ENCODE results near the gene CARD9.
"Not testable (repeated sequence)": the region's sequence is repeated elsewhere in the genome, so short reads cannot be mapped to it uniquely, and the experiment has no call there.

CARD9 gene

DNA sequence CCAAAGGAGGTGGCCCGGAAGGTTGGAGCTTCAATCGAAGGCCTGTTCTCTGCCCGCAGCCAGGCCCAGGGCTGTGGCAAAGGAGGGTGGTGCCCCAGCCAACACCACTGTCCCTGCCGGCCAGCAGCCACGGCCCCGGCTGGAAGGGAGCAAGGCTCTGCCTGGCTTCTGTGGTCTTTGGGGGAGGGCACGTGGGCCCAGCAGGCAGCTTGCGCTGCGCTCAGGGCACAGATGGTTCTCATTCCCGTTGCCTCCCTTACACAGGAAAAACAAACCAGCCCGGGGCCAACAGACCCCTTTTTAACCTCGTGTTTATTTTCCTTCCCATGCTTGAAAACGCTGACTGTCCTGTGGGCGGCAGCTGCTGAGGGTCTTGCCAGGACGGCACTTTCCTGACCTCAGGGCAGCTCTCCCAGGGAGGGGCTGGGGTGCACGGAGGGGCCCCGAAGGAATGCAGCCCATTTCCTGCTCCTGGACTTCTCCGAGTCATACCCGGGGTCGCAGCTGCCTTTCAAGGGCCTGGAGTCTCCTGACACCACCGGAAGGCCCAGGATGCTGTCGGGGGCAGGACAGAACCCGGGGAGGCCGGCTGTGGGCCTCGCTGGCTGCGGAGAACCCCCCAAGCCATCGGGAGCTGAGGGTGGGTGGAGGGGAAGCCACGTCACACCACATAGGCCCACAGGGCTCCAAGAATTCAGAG lies 47.3 kb downstream of the CARD9 start:
- Mint-ChIP-seq H3K4me3 (no peak overlapping the region), H3K36me3 (no peaks in the 10 kb centered on the region), H3K27me3 (no peaks in the 10 kb centered on the region), H3K4me1 (ENCODE audit: low read depth) (peaks cover 3% of the 10 kb centered on the region), H3K9me3 (ENCODE audit: low read depth) (no peaks in the 10 kb centered on the region), H3K27ac (no peak overlapping the region)

DNA sequence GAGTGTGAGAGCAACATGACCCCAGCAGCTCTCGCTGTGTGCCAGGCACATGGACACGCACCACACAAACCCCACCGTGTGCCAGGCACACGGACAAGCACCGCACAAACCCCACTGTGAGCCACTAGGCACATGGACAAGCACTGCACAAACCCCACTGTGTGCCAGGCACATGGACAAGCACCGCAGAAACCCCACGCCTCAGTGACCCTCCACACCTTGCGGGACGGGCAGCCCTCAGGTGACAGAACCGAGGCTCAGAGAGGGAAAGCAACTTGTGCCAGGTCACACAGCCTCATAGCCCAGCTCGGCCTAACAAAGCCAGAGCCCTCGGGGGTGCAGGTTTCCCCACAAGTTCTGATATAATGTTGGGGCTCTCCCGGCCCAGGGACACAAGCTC lies 48.1 kb downstream of the CARD9 start:
- Mint-ChIP-seq H3K27ac (no peak overlapping the region), H3K36me3 (no peaks in the 10 kb centered on the region), H3K4me3 (no peak overlapping the region), H3K4me1 (ENCODE audit: low read depth) (peaks cover 3% of the 10 kb centered on the region), H3K9me3 (ENCODE audit: low read depth) (no peaks in the 10 kb centered on the region), H3K27me3 (no peaks in the 10 kb centered on the region)

DNA sequence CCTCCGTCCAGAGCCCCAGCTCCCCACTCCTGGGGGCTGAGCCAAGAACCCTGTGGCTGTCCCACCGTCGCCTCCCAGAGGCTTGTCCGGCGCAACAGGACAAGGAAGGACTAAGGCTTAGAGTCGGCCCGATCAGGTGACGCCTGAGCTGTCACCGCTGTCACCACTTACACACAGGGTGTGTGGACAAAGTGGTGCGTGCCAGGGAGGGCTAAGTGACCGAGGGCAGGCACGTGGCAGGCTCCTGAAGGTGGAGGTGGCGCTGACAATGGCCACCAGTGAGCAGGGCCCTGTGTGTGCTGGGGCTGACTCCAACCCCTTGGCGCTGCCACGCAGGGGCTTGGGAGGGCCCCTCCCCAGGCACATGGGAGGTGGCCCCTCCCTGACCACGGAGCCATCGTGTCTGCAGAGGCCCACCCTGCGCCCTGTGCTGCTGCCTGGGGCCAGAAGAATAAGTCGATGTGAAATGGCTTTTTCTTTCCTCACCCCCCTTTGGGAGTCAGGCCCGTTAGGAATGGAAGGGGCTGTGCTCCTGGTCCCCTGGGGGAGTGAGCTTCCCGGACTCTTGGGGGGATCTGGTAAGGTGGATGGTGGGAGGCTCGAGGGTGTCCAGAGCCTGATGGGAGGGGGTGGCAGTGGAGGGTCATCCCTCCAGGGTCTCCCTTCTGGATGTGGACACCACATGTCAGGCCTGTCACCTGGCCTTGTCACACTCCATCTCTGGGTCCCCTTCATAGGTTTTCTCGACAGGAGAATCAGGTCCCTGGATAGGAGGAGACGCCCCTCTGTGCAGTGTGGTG lies 48.8 kb downstream of the CARD9 start:
- Mint-ChIP-seq H3K9me3 (ENCODE audit: low read depth) (no peaks in the 10 kb centered on the region), H3K4me3 (no peak overlapping the region), H3K4me1 (ENCODE audit: low read depth) (peaks cover 3% of the 10 kb centered on the region), H3K36me3 (no peaks in the 10 kb centered on the region), H3K27me3 (no peaks in the 10 kb centered on the region), H3K27ac (no peak overlapping the region)

- Mint-ChIP-seq H3K4me3 (no peak overlapping the region), H3K27me3 (no peaks in the 10 kb centered on the region), H3K27ac (no peak overlapping the region), H3K9me3 (ENCODE audit: low read depth) (no peaks in the 10 kb centered on the region), H3K36me3 (no peaks in the 10 kb centered on the region), H3K4me1 (ENCODE audit: low read depth) (no peaks in the 10 kb centered on the region)
These were observed 50.1 kb downstream of the CARD9 start for GRCh38 chr9:136323371-136323789.

GRCh38 chr9:136322756-136323330 lies 50.6 kb downstream of the CARD9 start:
- no peak overlapping the region for H3K27ac Mint-ChIP-seq
- no peak overlapping the region for H3K4me3 Mint-ChIP-seq

GRCh38 chr9:136321561-136321960 lies 51.9 kb downstream of the CARD9 start:
- Mint-ChIP-seq H3K27me3 (no peaks in the 10 kb centered on the region), H3K9me3 (ENCODE audit: low read depth) (no peaks in the 10 kb centered on the region), H3K27ac (no peak overlapping the region), H3K4me3 (no peak overlapping the region), H3K4me1 (ENCODE audit: low read depth) (no peaks in the 10 kb centered on the region), H3K36me3 (no peaks in the 10 kb centered on the region)

More at GRCh38 chr9:136322756-136323330, 50.6 kb downstream of the CARD9 start:
- H3K27me3 Mint-ChIP-seq, result no peaks in the 10 kb centered on the region
- H3K9me3 Mint-ChIP-seq (ENCODE audit: low read depth), result no peaks in the 10 kb centered on the region
- no peaks in the 10 kb centered on the region for H3K4me1 Mint-ChIP-seq (ENCODE audit: low read depth)
- no peaks in the 10 kb centered on the region for H3K36me3 Mint-ChIP-seq

DNA sequence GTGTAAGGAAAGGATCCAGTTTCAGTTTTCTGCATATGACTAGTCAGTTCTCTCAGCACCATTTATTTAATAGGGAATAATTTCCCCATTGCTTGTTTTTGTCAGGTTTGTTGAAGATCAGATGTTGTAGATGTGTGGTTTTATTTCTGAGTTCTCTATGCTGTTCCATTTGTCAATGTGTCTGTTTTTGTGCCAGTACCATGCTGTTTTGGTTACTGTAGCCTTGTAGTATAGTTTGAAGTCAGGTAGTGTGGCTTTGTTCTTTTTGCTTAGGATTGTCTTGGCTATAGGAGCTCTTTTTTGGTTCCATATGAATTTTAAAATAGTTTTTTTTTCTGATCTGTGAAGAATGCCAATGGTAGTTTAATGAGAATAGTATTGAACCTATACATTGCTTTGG lies 52.5 kb downstream of the CARD9 start:
- not testable (repeated sequence) for H3K36me3 Mint-ChIP-seq; H3K27me3 Mint-ChIP-seq; H3K4me1 Mint-ChIP-seq (ENCODE audit: low read depth); H3K27ac Mint-ChIP-seq; H3K9me3 Mint-ChIP-seq (ENCODE audit: low read depth); H3K4me3 Mint-ChIP-seq

DNA sequence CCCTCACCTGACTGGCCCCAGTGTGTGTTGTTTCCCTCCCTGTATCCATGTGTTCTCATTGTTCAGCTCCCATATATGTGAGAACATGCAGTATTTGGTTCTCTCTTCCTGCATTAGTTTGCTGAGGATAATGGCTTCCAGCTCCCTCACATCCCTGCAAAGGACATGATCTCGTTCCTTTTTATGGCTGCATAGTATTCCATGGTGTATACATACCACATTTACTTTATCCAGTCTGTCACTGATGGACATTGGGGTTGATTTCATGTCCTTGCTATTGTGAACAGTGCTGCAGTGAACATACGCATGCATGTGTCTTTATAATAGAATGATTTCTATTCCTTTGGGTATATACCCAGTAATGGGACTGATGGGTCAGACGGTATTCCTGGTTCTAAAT lies 53.5 kb downstream of the CARD9 start:
- H3K27ac Mint-ChIP-seq; H3K27me3 Mint-ChIP-seq; H3K4me1 Mint-ChIP-seq (ENCODE audit: low read depth); H3K9me3 Mint-ChIP-seq (ENCODE audit: low read depth); H3K36me3 Mint-ChIP-seq; H3K4me3 Mint-ChIP-seq: not testable (repeated sequence)

- not testable (repeated sequence) for H3K4me3 Mint-ChIP-seq; H3K27ac Mint-ChIP-seq; H3K9me3 Mint-ChIP-seq (ENCODE audit: low read depth); H3K36me3 Mint-ChIP-seq; H3K4me1 Mint-ChIP-seq (ENCODE audit: low read depth); H3K27me3 Mint-ChIP-seq
These were observed 54.2 kb downstream of the CARD9 start for GRCh38 chr9:136319244-136319643.

DNA sequence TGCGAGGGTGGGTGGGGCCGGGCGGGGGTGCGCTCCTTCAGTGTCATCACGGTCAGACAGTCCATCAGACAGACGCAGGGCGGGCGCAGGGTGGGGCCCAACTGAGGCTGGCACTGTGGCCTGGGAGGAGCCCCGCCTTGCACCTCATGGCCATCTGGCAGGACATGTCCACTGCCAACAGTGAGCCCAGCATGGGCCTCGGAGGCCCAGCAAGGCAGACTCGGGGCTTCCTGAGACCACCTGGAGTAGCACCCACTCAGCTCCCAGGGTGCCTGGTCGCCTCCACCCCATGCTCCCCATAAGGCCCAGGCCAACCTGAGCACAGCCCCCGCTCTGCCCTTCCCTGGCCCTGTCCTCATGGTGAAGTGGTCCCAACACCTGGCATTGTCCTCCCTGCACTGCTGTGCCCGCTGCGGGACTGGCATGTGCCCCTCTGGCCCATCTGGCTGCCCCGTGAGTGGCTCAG lies 54.7 kb downstream of the CARD9 start:
- no peaks in the 10 kb centered on the region for H3K9me3 Mint-ChIP-seq (ENCODE audit: low read depth)
- H3K4me3 Mint-ChIP-seq, result no peak overlapping the region
- no peaks in the 10 kb centered on the region for H3K4me1 Mint-ChIP-seq (ENCODE audit: low read depth)
- H3K36me3 Mint-ChIP-seq, result no peaks in the 10 kb centered on the region
- no peaks in the 10 kb centered on the region for H3K27me3 Mint-ChIP-seq
- H3K27ac Mint-ChIP-seq, result no peak overlapping the region

GRCh38 chr9:136318111-136318775 lies 55.2 kb downstream of the CARD9 start:
- H3K4me3 Mint-ChIP-seq, result no peak overlapping the region
- no peaks in the 10 kb centered on the region for H3K36me3 Mint-ChIP-seq
- no peaks in the 10 kb centered on the region for H3K4me1 Mint-ChIP-seq (ENCODE audit: low read depth)
- no peak overlapping the region for H3K27ac Mint-ChIP-seq
- H3K9me3 Mint-ChIP-seq (ENCODE audit: low read depth), result no peaks in the 10 kb centered on the region
- no peaks in the 10 kb centered on the region for H3K27me3 Mint-ChIP-seq

DNA sequence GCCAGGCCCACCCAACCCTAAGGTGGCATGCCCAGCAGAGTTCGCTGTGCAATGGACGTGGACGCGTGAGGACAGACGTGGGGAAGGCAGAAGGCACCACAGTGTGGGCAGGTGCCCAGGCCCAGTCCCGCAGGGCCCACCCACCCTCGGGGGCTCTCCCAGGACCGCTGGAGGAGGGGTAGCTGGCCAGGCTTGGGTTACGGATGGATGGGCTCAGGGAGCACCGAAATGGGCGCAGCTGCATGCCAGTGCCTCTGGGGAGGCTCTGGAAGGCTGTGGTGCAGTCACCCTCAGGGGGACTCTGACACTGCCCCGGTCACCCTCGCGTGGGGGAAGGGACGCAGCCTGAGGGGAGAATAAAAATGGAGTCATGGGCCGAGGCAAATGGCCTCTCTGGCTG lies 55.8 kb downstream of the CARD9 start:
- H3K36me3 Mint-ChIP-seq, result no peaks in the 10 kb centered on the region
- H3K9me3 Mint-ChIP-seq (ENCODE audit: low read depth), result no peaks in the 10 kb centered on the region
- H3K4me1 Mint-ChIP-seq (ENCODE audit: low read depth), result no peaks in the 10 kb centered on the region
- no peaks in the 10 kb centered on the region for H3K27me3 Mint-ChIP-seq
- no peak overlapping the region for H3K27ac Mint-ChIP-seq
- no peak overlapping the region for H3K4me3 Mint-ChIP-seq

GRCh38 chr9:136316896-136317676 lies 56.4 kb downstream of the CARD9 start:
- Mint-ChIP-seq H3K36me3 (no peaks in the 10 kb centered on the region), H3K9me3 (ENCODE audit: low read depth) (no peaks in the 10 kb centered on the region), H3K4me3 (no peak overlapping the region), H3K27ac (no peak overlapping the region), H3K27me3 (no peaks in the 10 kb centered on the region), H3K4me1 (ENCODE audit: low read depth) (no peaks in the 10 kb centered on the region)

GRCh38 chr9:136316271-136316751 lies 57.2 kb downstream of the CARD9 start:
- H3K36me3 Mint-ChIP-seq, result no peaks in the 10 kb centered on the region
- peak overlapping the region; percentile 31 for H3K27ac Mint-ChIP-seq
- H3K27me3 Mint-ChIP-seq, result no peaks in the 10 kb centered on the region
- no peaks in the 10 kb centered on the region for H3K9me3 Mint-ChIP-seq (ENCODE audit: low read depth)
- H3K4me1 Mint-ChIP-seq (ENCODE audit: low read depth), result no peaks in the 10 kb centered on the region
- no peak overlapping the region for H3K4me3 Mint-ChIP-seq
